Esophagus muscularis mucosa (tissue), 4 donors: ENCODE data around the gene FAM131C.

Source experiments
- CTCF ChIP-seq, 3 experiments: fragments of 200-600 bp in 2 of 3; fragments of 450-650 bp in 1 of 3; sonication (generic) in 2 of 3; IDR thresholded peaks; one replicate each; pipeline ENCODE4 v1.5.1; 2017 to 2019; ENCODE audit warnings: antibody characterized with exemption in 3 of 3, mild to moderate bottlenecking in 2 of 3, moderate library complexity in 1 of 3
- EP300 ChIP-seq: sonication (generic); formaldehyde crosslinking; IDR thresholded peaks from one replicate; pipeline ENCODE4 v1.6.1; 2017; ENCODE audit warnings: antibody characterized with exemption
- POLR2A ChIP-seq: fragments of 450-650 bp; IDR thresholded peaks from one replicate; pipeline ENCODE4 v1.6.1; 2017; ENCODE audit warnings: antibody characterized with exemption, moderate library complexity, mild to moderate bottlenecking, low read depth

- TF ChIP-seq EP300 (no peak), POLR2A (no peak), CTCF (IDR thresholded peaks at IDR 0.05) (no peak)
Measured at GRCh38 chr1:16041200-16041599, 32.3 kb downstream of the FAM131C start.
